B cell (primary cell): ENCODE data around the gene ZMYM4. TPM values are rescaled to one million over a fixed set of nuclear protein-coding genes. Genes with fewer than 3 reads are reported as not detected.

Source experiments
- ATAC-seq: fragments of 200-7000 bp; cut with Tn5 transposase; one replicate; pipeline ENCODE4 v1.10.0; 2021; ENCODE audit warnings: low read depth, mild to moderate bottlenecking, moderate number of reproducible peaks, moderate library complexity
- CTCF ChIA-PET: fragments of 350-600 bp; sonication (Branson Sonifier 250); formaldehyde crosslinking; loops from one replicate; lab custom pipeline; 2021; ENCODE audit warnings: antibody characterized with exemption, inconsistent platforms; lab: Charles Lee
- POLR2A ChIA-PET: fragments of 350-600 bp; sonication (Branson Sonifier 250); formaldehyde crosslinking; loops from one replicate; lab custom pipeline; 2021; ENCODE audit warnings: antibody characterized with exemption; lab: Charles Lee
- DNase-seq: peaks from one replicate; pipeline ENCODE4 v3.0.0; 2013
- H2AFZ ChIP-seq: 2 replicates; pipeline ENCODE4 v1.6.1; 2012; ENCODE audit warnings: mild to moderate bottlenecking, low read depth, low read length; ENCODE audit not compliant: insufficient read depth, poor library complexity, severe bottlenecking
- H3K27ac ChIP-seq, 2 donors: 1 replicate in 1 of 2; 2 replicates in 1 of 2; pipeline ENCODE4 v1.5.1; 2012 to 2013; ENCODE audit warnings: low read length in 2 of 2, mild to moderate bottlenecking in 2 of 2, moderate library complexity in 1 of 2
- H3K27me3 ChIP-seq, 4 experiments: fragments of 200-600 bp in 1 of 4; sonication (generic) in 1 of 4; replicated peaks in 1 of 4; 1 replicate in 2 of 4; 2 replicates in 2 of 4; pipeline versions ENCODE4 v1.6.1 to v1.7.0; 2013 to 2016; ENCODE audit warnings: low read length in 3 of 4, mild to moderate bottlenecking in 2 of 4, mixed read lengths in 1 of 4, moderate library complexity in 1 of 4; ENCODE audit not compliant: insufficient read depth in 4 of 4, control insufficient read depth in 3 of 4; ENCODE audit errors: control extremely low read depth in 1 of 4
- H3K36me3 ChIP-seq, 2 experiments: replicated peaks in 1 of 2; 1 replicate in 1 of 2; 2 replicates in 1 of 2; pipeline versions ENCODE4 v1.6.1 to v1.7.1; 2013; ENCODE audit warnings: low read length in 1 of 2; ENCODE audit not compliant: insufficient read depth in 2 of 2, control insufficient read depth in 1 of 2; ENCODE audit errors: control extremely low read depth in 1 of 2, extremely low read depth in 1 of 2
- H3K4me1 ChIP-seq, 2 donors: fragments of 200-600 bp in 1 of 2; sonication (generic) in 1 of 2; 1 replicate in 1 of 2; 2 replicates in 1 of 2; pipeline versions ENCODE4 v1.5.1 to v1.6.1; 2013 to 2017; ENCODE audit warnings: low read length in 2 of 2; ENCODE audit not compliant: control insufficient read depth in 2 of 2, insufficient read depth in 2 of 2
- H3K4me2 ChIP-seq: replicated peaks from 2 replicates; pipeline ENCODE3; 2012; ENCODE audit warnings: mild to moderate bottlenecking, low read depth, low read length; ENCODE audit not compliant: poor library complexity, severe bottlenecking
- H3K4me3 ChIP-seq, 5 experiments: fragments of 200-600 bp in 1 of 5; sonication (generic) in 1 of 5; 1 replicate in 3 of 5; 2 replicates in 2 of 5; pipeline versions ENCODE4 v1.5.1 to v1.7.0; 2011 to 2016; ENCODE audit warnings: low read length in 4 of 5, mild to moderate bottlenecking in 4 of 5, low read depth in 2 of 5, control low read depth in 1 of 5, moderate library complexity in 1 of 5; ENCODE audit not compliant: insufficient read depth in 1 of 5; ENCODE audit errors: control extremely low read depth in 1 of 5, extremely low read depth in 1 of 5
- H3K79me2 ChIP-seq: fragments of 200-600 bp; sonication (generic); one replicate; pipeline ENCODE4 v1.6.0; 2016; ENCODE audit warnings: low read length; ENCODE audit not compliant: control insufficient read depth, insufficient read depth
- H3K9ac ChIP-seq: fragments of 200-600 bp; sonication (generic); 2 replicates; pipeline ENCODE4 v1.6.1; 2017; ENCODE audit warnings: mild to moderate bottlenecking, low read length, moderate library complexity
- H3K9me3 ChIP-seq, 3 donors: one replicate each; pipeline versions ENCODE4 v1.6.1 to v1.7.1; 2013; ENCODE audit warnings: low read length in 2 of 3; ENCODE audit not compliant: control insufficient read depth in 2 of 3, insufficient read depth in 1 of 3; ENCODE audit errors: control extremely low read depth in 1 of 3
- H4K20me1 ChIP-seq: 2 replicates; pipeline ENCODE4 v1.6.0; 2012; ENCODE audit warnings: mild to moderate bottlenecking, low read length; ENCODE audit not compliant: insufficient read depth, control insufficient read depth, poor library complexity, severe bottlenecking
- H3K27ac Mint-ChIP-seq: one replicate; pipeline ENCODE4 v1.8.0; 2021; ENCODE audit warnings: mixed read lengths
- H3K27me3 Mint-ChIP-seq: one replicate; pipeline ENCODE4 v1.8.0; 2021; ENCODE audit warnings: mixed read lengths
- H3K4me1 Mint-ChIP-seq: one replicate; pipeline ENCODE4 v1.8.0; 2021; ENCODE audit warnings: mixed read lengths
- H3K4me3 Mint-ChIP-seq: one replicate; pipeline ENCODE4 v1.8.0; 2021; ENCODE audit warnings: mixed read lengths
- H3K9me3 Mint-ChIP-seq: one replicate; pipeline ENCODE4 v1.8.0; 2022; ENCODE audit warnings: mixed read lengths; ENCODE audit not compliant: insufficient read depth
- CTCF ChIP-seq: fragments of 200-600 bp; IDR thresholded peaks from one replicate; pipeline ENCODE4 v1.8.0; 2022; ENCODE audit warnings: antibody characterized with exemption, mild to moderate bottlenecking
- EZH2 ChIP-seq: IDR thresholded peaks from 2 replicates; pipeline ENCODE4 v1.6.1; 2012; ENCODE audit warnings: borderline replicate concordance, low read depth, mild to moderate bottlenecking, moderate library complexity, low read length; ENCODE audit not compliant: insufficient read depth, poor library complexity, severe bottlenecking
- WGBS: methylation state at CpG from one replicate; pipeline ENCODE4 v1.1.5; 2013; ENCODE audit warnings: missing lambda C conversion rate; ENCODE audit not compliant: insufficient coverage; 5-methylcytosine and 5-hydroxymethylcytosine counted together
- intact Hi-C: fragments of 100-400 bp; cut with micrococcal nuclease; formaldehyde crosslinking; loops from one replicate; pipeline ENCODE4 v1.10.0; 2022
- polyA plus RNA-seq: library from polyadenylated mRNA; depleted of rRNA; stranded (reverse); fragments of >200 nt; gene quantifications from 2 replicates; pipeline ENCODE4 v1.2.3, GENCODE V29; 2012
- total RNA-seq, 2 donors: library from RNA; stranded (reverse); fragments of 120-200 nt in 1 of 2; gene quantifications; 1 replicate in 1 of 2; 2 replicates in 1 of 2; pipeline versions ENCODE4 v1.2.3 to v1.2.4, GENCODE V29; 2013 to 2022

ZMYM4 gene
- total and polyA plus RNA-seq, 2 donors (not counting 1 experiment from before 2014, with no cell fraction given), result 7.2 to 45.2 TPM

- H3K79me2 ChIP-seq, result peaks cover 24% of the 10 kb centered on the region
- POLR2A ChIA-PET, result no interaction called here
Observed at GRCh38 chr1:35305383-35305782, 36.9 kb downstream of the ZMYM4 start.

GRCh38 chr1:35315649-35316048 is 47.1 kb downstream of the ZMYM4 start:
- H3K27me3 Mint-ChIP-seq, result no peaks in the 10 kb centered on the region
- whole genome bisulfite sequencing, result no CpG with 5 or more reads among the region's 3 CpGs
- Histone ChIP-seq H3K4me1 (no peaks in the 10 kb centered on the region), H4K20me1 (peaks cover 9% of the 10 kb centered on the region), H3K36me3 (peaks cover 1 to 9% of the 10 kb centered on the region in 2 experiments), H3K9me3 (no peaks in the 10 kb centered on the region), H3K27ac (no peak overlapping the region), H3K9ac (no peak overlapping the region), H2AFZ (no peak overlapping the region), H3K27me3 (no peaks in the 10 kb centered on the region), H3K79me2 (peaks cover 29% of the 10 kb centered on the region), H3K4me3 (no peak overlapping the region), H3K4me2 (no peak overlapping the region)
- POLR2A ChIA-PET, result interaction anchor here (0.6 kb wide), 1 partner anchor 243 kb away, joined by 4 read pairs; no protein-coding TSS in a partner anchor
- DNase-seq (no peak), ATAC-seq (no peak)
- no peaks in the 10 kb centered on the region for H3K9me3 Mint-ChIP-seq
- no peak overlapping the region for H3K4me3 Mint-ChIP-seq
- no peak overlapping the region for H3K27ac Mint-ChIP-seq
- CTCF ChIA-PET, result no interaction called here
- no peak for TF ChIP-seq CTCF
- no peak for TF ChIP-seq EZH2
- intact Hi-C loops, result no loop called here
- H3K4me1 Mint-ChIP-seq, result no peaks in the 10 kb centered on the region

More at GRCh38 chr1:35305383-35305782, 36.9 kb downstream of the ZMYM4 start:
- no peak overlapping the region for H3K9ac ChIP-seq
- H2AFZ ChIP-seq, result no peak overlapping the region
- H3K4me1 Mint-ChIP-seq, result no peaks in the 10 kb centered on the region
- H3K27ac ChIP-seq, result no peak overlapping the region
- CTCF ChIA-PET, result no interaction called here
- ATAC-seq, result no peak
- TF ChIP-seq EZH2, result no peak
- no peak for TF ChIP-seq CTCF
- DNase-seq, result no peak
- H3K36me3 ChIP-seq, result peaks cover 3 to 7% of the 10 kb centered on the region in 2 experiments
- no peak overlapping the region for H3K27ac Mint-ChIP-seq
- intact Hi-C loops, result no loop called here
- no peaks in the 10 kb centered on the region for H3K9me3 ChIP-seq
- H3K4me1 ChIP-seq, result no peaks in the 10 kb centered on the region
- no peaks in the 10 kb centered on the region for H4K20me1 ChIP-seq
- H3K27me3 Mint-ChIP-seq, result no peaks in the 10 kb centered on the region
- no peak overlapping the region for H3K4me3 ChIP-seq
- H3K9me3 Mint-ChIP-seq, result no peaks in the 10 kb centered on the region
- no CpG with 5 or more reads among the region's 3 CpGs for WGBS
- H3K4me3 Mint-ChIP-seq, result no peak overlapping the region
- H3K27me3 ChIP-seq, result no peaks in the 10 kb centered on the region
- no peak overlapping the region for H3K4me2 ChIP-seq
